GM21825 (cell line): ENCODE measurements around the gene ALDH18A1.
"Not testable (repeated sequence)": the region's sequence is repeated elsewhere in the genome, so short reads cannot be mapped to it uniquely, and the experiment has no call there.

ENCODE experiments used
- ATAC-seq: cut with Tn5 transposase; IDR thresholded peaks from one replicate; pipeline ENCODE4 v1.9.1; 2021; ENCODE audit warnings: mild to moderate bottlenecking, moderate library complexity; ENCODE audit not compliant: unreplicated experiment

ALDH18A1 gene

DNA sequence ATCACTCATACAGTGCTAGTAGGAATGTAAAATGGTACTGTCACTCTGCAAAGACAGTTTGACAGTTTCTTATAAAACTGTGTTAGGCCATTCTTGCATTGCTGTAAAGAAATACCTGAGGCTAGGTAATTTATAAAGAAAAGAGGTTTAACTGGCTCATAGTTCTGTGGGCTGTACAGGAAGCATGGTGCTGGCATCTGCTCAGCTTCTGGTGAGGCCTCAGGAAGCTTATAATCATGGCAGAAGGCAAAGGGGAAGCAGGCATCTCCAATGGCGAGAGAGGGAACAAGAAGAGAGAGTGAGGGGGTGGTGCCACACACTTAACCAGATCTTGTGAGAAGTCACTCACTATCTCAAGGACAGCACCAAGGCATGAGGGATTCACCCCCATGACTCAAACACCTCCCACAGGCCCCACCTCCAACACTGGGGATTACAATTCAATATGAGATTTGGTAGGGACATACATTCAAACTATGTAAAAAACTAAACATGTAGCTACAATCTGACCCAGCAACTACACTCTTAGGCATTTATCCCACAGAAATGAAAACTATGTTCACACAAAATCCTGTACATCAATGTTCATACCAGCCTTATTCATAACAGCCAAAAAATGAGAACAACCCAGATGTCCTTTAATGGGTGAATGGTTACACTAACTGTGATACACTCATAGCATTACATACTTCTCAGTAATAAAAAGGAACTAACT lies 5.0 kb downstream of the ALDH18A1 start:
- ATAC-seq: no peak

GRCh38 chr10:95650232-95650631 lies 6.3 kb downstream of the ALDH18A1 start:
- ATAC-seq: no peak

DNA sequence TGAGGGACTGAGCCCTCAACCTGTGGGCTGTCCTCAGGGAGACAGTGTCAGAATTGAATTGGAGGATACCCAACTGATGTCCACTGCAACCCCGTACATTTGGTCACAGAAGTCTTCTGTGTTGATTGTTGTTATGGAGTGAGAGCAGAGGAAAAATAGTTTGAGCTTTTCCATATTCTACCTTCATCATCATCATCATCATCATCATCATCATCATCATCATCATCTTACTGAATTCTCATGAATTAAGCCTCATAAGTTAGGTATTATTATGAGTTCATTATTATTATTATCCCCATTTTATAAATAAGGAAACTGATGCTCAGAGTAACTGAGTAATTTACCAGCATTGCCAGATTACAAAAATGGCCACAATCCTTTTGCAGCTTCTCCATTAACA lies 8.4 kb downstream of the ALDH18A1 start:
- ATAC-seq: no peak

- ATAC-seq: no peak
Observed at GRCh38 chr10:95646160-95646559, 10.4 kb downstream of the ALDH18A1 start.

DNA sequence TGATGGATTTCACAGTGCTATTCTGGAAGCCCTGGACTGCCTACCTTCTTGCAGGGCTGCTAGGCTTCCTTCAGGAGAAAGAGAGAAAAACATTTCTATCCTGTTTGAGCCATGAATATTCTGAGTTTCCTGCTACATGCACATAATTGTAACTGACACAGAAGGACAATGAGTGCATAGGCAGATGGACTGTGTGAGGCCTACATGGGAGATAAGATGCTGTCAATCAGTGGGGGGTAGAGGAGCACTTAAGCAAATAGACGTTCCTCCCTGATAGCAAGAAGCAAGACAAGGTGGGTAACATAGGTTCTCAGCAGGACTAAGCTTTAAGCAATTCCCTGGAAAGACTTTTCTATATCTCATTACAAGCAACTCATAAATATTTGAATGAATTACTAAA lies 11.6 kb downstream of the ALDH18A1 start:
- ATAC-seq: no peak

- ATAC-seq: no peak
Observed at GRCh38 chr10:95640891-95641315, 15.6 kb downstream of the ALDH18A1 start.

DNA sequence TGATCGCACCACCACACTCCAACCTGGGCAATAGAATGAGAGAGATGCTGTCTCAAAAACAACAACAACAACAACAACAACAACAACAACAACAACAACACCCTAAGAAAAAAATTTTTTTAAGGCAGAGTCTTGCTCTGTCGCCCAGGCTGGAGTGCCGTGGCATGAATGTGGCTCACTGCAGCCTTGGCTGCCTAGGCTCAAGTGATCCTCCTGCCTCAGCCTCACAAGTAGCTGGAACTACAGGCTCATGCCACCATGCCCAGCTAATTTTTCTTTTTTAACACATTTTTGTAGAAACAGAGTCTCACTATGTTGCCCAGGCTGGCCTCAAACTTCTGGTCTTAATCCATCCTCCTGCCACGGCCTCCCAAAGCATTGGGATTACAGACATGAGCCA lies 18.6 kb downstream of the ALDH18A1 start:
- no peak for ATAC-seq

DNA sequence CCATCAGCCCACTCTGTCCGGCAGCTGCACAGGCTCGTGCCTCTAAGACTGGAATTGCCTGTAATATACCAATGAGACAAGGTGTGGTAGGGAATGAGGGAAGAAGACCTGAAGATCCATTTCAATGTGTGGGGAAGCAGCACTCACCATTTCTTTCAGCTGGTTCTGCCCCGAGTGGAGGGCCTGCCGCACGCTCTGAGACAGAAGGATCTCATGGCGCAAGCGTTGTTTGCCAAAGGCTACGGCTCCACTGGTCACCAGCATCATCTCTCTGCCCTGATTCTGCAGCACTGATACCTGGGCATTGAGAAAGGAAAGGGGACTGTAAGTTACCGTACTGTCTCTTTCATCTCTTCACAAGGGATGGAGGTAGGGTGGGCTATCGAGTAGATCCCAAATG lies 19.4 kb downstream of the ALDH18A1 start:
- ATAC-seq: no peak

DNA sequence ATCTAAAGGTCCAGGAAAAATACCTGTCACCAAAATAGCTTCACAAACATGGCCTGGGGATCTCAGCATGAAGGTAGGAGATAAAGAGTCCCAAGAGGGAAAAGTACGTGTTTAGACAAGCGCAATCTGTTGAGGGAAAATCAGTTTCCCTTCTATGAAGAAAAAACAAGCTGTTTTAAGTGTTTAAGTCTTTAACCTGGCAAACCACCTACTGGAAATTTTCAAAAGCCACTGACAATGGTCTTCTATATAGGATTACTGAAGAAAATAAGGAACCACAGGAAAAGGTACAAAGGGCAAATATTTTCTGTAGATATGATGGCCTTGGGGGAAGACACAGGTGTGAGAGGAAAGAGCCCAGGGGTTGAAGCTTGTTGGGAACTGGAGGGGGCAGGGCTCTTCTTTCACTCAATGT lies 21.2 kb downstream of the ALDH18A1 start:
- ATAC-seq: no peak

DNA sequence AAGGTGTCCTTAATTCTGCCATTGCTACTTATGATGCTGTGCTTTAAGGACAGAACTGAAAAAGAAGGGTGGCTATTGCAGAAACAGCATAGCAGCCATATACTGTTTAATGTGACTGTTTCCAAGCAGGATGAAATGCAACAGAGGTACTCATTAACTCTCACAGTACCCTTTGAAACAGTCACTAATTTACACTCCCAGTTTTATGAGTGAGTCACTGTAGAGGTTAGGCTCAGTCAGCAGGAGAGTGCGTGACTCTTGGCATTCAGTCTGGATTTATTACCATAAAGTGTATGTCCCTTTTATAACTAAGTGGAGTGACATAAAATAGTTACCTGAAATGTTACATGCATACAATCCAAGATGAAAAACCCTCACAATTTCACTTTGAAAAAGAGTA lies 27.7 kb downstream of the ALDH18A1 start:
- ATAC-seq: no peak

GRCh38 chr10:95626500-95626899 lies 30.0 kb downstream of the ALDH18A1 start:
- no peak for ATAC-seq

DNA sequence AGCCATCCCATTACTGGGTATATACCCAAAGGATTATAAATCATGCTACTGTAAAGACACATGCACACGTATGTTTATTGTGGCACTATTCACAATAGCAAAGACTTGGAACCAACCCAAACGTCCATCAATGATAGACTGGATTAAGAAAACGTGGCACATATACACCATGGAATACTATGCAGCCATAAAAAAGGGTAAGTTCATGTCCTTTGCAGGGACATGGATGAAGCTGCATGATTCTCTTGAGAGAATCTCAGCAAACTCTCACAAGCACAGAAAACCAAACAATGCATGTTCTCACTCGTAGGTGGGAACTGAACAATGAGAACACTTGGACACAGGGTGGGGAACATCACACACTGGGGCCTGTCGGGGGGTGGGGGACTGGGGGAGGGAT lies 36.1 kb downstream of the ALDH18A1 start:
- not testable (repeated sequence) for ATAC-seq

DNA sequence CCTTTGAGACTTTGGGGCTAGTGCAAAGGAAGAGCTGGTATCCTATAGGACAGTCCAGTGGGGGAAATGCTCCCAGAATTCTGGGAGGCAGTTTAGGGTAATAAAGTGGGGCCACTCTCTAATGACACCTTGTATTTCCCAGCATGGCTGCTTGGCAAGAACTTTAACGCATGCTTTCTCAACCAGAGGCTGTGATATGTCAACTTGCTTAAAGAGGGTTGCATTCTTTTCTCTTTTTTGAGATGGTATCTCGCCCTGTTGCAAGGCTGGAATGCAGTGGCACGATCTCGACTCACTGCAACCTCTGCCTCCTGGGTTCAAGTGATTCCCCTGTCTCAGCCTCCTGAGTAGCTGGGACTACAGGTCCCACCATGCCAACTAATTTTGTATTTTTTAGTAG lies 38.4 kb downstream of the ALDH18A1 start:
- ATAC-seq: no peak

DNA sequence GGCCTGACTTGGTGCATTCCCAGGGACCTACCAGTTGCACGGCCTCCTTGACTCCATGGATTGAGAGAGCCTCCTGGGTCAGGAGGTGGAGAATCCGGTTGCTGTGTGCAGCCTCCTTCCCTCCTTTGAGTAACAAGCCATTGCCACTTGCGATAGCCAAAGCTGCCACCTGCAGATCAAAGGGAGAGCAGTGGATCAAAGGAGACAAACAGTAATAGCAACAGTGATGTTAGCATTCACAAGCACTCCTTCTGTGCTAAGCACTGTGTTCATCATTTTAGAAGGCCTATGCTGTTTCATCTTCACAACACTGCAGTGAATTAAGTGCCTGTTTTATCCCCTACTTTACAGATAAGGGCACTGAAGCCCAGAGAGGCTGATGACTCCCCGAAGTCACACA lies 40.1 kb downstream of the ALDH18A1 start:
- ATAC-seq: no peak

- no peak for ATAC-seq
Observed at GRCh38 chr10:95613330-95613729, 43.2 kb downstream of the ALDH18A1 start.

DNA sequence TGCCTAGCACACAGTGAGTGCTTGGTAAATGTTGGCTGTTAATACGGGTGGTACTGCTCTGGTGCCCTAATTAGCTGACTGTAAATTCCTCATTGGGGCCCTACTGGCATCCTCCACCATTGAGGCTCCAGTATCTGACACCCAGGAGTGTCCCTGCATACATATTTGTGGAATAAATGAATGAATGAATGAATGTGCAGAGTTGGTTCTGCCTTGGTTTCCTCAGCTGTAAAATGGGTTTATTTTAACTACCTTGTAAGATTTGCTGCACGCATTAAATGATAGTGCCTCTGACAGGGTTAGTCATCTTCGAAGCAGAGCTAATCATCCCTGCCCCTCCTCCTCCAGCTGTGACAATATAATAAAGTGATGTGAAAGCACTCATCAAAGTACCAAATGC lies 45.8 kb downstream of the ALDH18A1 start:
- ATAC-seq: no peak

DNA sequence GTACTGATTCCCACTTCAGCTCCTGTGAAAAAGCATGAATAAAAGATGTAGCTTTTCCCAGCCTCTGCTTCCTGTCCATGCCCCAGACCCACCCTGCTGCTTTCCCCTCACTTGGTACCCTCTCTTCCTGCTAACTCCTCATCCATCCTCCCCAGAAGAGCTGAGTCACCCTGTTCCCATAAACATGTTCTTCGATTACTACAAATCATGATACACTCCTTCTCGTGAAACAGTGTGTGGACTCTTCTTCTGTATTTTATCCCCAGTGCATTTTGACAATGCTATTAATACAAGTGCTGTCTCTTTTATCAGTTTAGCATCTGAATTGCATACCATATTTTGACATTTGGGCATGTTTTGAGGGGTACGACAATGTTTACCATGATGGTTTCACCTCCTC lies 49.6 kb downstream of the ALDH18A1 start:
- ATAC-seq: no peak

DNA sequence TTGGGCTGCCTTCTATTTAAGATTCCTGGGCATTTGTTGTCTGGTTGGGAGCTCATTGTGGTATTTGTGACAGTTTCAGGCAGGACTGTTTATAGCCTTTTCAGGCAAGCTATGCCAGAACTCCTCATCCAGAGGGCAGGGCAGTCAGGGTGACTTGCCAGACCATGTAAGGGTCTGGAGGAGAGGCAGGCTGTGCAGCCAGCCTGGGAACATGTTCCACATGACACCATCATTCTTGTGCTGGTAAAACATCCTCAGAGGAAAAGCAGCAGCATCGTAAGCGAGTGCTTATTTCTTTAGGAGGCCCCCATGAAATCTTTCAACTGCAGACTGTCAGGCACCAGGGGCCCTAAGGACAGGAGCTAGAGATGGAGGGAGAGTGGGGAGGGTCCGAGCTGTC lies 51.3 kb downstream of the ALDH18A1 start:
- ATAC-seq: no peak

DNA sequence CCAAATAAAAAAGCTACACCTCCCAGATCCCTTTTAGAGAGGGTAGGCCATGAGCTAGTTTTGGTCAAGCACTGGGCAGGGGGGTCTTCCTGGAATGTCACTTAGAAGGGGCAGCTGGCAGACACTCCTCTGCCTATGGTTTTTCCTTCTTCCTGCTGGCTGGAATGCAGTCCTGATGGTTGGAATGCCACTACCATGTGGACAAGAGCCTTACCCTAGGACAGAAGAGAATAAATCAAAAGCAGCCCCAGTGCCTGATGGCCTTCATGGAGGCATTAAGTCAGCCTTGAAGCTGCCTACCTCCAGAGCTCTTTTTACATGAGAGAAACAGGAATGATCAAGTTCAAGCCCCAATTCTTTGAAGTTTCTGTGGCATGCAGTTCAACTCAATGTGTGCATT lies 51.9 kb downstream of the ALDH18A1 start:
- ATAC-seq: no peak

DNA sequence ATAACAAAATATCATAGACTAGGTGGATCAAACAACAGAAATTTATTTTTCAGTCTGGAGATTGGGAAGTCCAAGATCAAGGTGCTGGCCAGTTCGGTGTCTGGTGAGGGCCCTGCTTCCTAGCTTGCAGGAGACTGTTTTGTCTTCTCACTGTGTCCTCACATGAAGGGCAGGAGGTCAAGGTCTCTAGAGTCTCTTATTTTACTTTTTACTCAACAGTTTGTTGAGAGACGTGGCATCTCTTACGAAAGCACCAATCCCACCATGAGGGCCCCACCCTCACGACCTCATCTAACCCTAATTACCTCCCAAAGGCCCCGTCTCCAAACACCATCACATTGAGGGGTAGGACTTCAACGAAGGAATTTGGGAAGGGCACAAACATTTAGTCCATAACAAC lies 54.1 kb downstream of the ALDH18A1 start:
- no peak for ATAC-seq

GRCh38 chr10:95601116-95601719 lies 55.3 kb downstream of the ALDH18A1 start:
- ATAC-seq: no peak

DNA sequence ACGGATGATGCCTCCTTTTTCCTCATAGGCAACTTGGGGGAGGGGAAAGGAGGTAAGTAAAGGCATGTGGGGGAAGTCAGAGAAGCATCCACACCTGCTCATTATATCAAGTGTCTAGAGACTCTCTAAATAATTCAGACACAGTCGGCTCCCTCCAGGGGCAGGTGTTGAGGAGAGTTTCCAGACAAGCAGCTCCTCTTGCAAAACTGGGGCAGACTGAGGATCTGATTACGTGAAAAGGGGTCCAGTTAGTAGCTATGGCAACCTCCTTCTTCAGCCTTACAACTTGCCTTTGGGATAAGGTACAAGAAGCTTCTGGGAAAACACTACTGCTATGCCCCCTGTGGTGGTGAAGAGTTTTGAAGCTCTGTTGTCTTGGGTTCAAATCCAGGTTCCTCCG lies 56.4 kb downstream of the ALDH18A1 start:
- no peak for ATAC-seq

- no peak for ATAC-seq
Observed at GRCh38 chr10:95597788-95598187, 58.7 kb downstream of the ALDH18A1 start.
